NT2/D1 (cell line): ENCODE results near the gene TNS3.
A peak's percentile ranks its signal among the peaks of the same experiment; 100 is the strongest.

Experiments
- DNase-seq: peaks from one replicate; pipeline ENCODE4 v3.0.0-alpha.2; 2011; ENCODE audit warnings: low read depth, low spot score
- H3K27me3 ChIP-seq: 2 replicates; pipeline ENCODE4 v1.6.0; 2011; ENCODE audit warnings: mild to moderate bottlenecking; ENCODE audit not compliant: insufficient read length, insufficient read depth
- H3K36me3 ChIP-seq: 2 replicates; pipeline ENCODE4 v1.6.1; 2011; ENCODE audit warnings: mild to moderate bottlenecking, low read length, mixed read lengths; ENCODE audit not compliant: insufficient read depth, insufficient read length
- H3K4me1 ChIP-seq: 2 replicates; pipeline ENCODE4 v1.5.1; 2011; ENCODE audit not compliant: insufficient read depth, insufficient read length
- H3K4me3 ChIP-seq: 2 replicates; pipeline ENCODE4 v1.5.1; 2011; ENCODE audit warnings: low read depth; ENCODE audit not compliant: insufficient read length
- H3K9ac ChIP-seq: 2 replicates; pipeline ENCODE4 v1.6.0; 2011; ENCODE audit warnings: low read depth; ENCODE audit not compliant: insufficient read length
- H3K9me3 ChIP-seq: 2 replicates; pipeline ENCODE4 v1.5.1; 2011; ENCODE audit warnings: mild to moderate bottlenecking, low read length; ENCODE audit not compliant: insufficient read depth
- SUZ12 ChIP-seq: IDR thresholded peaks from 2 replicates; pipeline ENCODE4 v1.6.1; 2011; ENCODE audit not compliant: insufficient read length, insufficient read depth; ENCODE audit errors: extremely low read depth
- YY1 ChIP-seq: IDR thresholded peaks from 2 replicates; pipeline ENCODE4 v1.6.1; 2011; ENCODE audit not compliant: insufficient read length, insufficient read depth
- ZNF274 ChIP-seq: IDR thresholded peaks from 2 replicates; pipeline ENCODE4 v1.6.1; 2011; ENCODE audit warnings: mild to moderate bottlenecking, low read depth, low read length

Gene TNS3

GRCh38 chr7:47314728-47315607 is 266.9 kb downstream of the TNS3 start:
- peak; percentile 57 for DNase-seq
- TF ChIP-seq ZNF274: no peak
- no peak for TF ChIP-seq SUZ12
- no peak for TF ChIP-seq YY1
- no peaks in the 10 kb centered on the region for H3K9me3 ChIP-seq
- peaks cover 28% of the 10 kb centered on the region for H3K36me3 ChIP-seq
- no peaks in the 10 kb centered on the region for H3K27me3 ChIP-seq
- H3K4me3 ChIP-seq: peak overlapping the region; percentile 15
- H3K9ac ChIP-seq: peak overlapping the region; percentile 38
- peaks cover 23% of the 10 kb centered on the region for H3K4me1 ChIP-seq

GRCh38 chr7:47314248-47314647 is 267.7 kb downstream of the TNS3 start:
- peaks cover 23% of the 10 kb centered on the region for H3K4me1 ChIP-seq
- no peaks in the 10 kb centered on the region for H3K9me3 ChIP-seq
- H3K27me3 ChIP-seq: no peaks in the 10 kb centered on the region
- no peak overlapping the region for H3K4me3 ChIP-seq
- H3K36me3 ChIP-seq: peaks cover 24% of the 10 kb centered on the region
- no peak for TF ChIP-seq SUZ12
- no peak for TF ChIP-seq YY1
- no peak for TF ChIP-seq ZNF274
- peak overlapping the region; percentile 38 for H3K9ac ChIP-seq
- DNase-seq: no peak

- no peak for DNase-seq
- H3K27me3 ChIP-seq: no peaks in the 10 kb centered on the region
- no peak overlapping the region for H3K4me3 ChIP-seq
- H3K36me3 ChIP-seq: peaks cover 20% of the 10 kb centered on the region
- no peak for TF ChIP-seq YY1
- H3K9ac ChIP-seq: no peak overlapping the region
- peaks cover 21% of the 10 kb centered on the region for H3K4me1 ChIP-seq
- H3K9me3 ChIP-seq: no peaks in the 10 kb centered on the region; the same call in 1 of the 2 replicates
These were observed 268.3 kb downstream of the TNS3 start for GRCh38 chr7:47313564-47313963.

- Histone ChIP-seq H3K9ac (no peak overlapping the region), H3K36me3 (peaks cover 16% of the 10 kb centered on the region), H3K4me1 (peaks cover 19% of the 10 kb centered on the region), H3K4me3 (no peak overlapping the region), H3K9me3 (no peaks in the 10 kb centered on the region; the same call in 1 of the 2 replicates), H3K27me3 (no peaks in the 10 kb centered on the region)
- no peak for TF ChIP-seq ZNF274
- TF ChIP-seq YY1: no peak
- TF ChIP-seq SUZ12: no peak
- DNase-seq: no peak
These were observed 270.0 kb downstream of the TNS3 start for GRCh38 chr7:47311891-47312290.

- peaks cover 17% of the 10 kb centered on the region for H3K4me1 ChIP-seq
- H3K4me3 ChIP-seq: no peak overlapping the region
- no peak overlapping the region for H3K9ac ChIP-seq
- H3K9me3 ChIP-seq: no peaks in the 10 kb centered on the region; the same call in 1 of the 2 replicates
- no peak for TF ChIP-seq YY1
- TF ChIP-seq SUZ12: no peak
- TF ChIP-seq ZNF274: no peak
- peaks cover 21% of the 10 kb centered on the region for H3K36me3 ChIP-seq
- H3K27me3 ChIP-seq: no peaks in the 10 kb centered on the region
- no peak for DNase-seq
These were observed 271.9 kb downstream of the TNS3 start for GRCh38 chr7:47310020-47310419.

GRCh38 chr7:47308808-47309207 is 273.1 kb downstream of the TNS3 start:
- H3K9me3 ChIP-seq: no peaks in the 10 kb centered on the region; the same call in 1 of the 2 replicates
- peaks cover 32% of the 10 kb centered on the region for H3K36me3 ChIP-seq
- peaks cover 7% of the 10 kb centered on the region for H3K4me1 ChIP-seq
- TF ChIP-seq YY1: no peak
- no peak for TF ChIP-seq ZNF274
- TF ChIP-seq SUZ12: no peak
- H3K27me3 ChIP-seq: no peaks in the 10 kb centered on the region
- no peak for DNase-seq
- no peak overlapping the region for H3K9ac ChIP-seq
- H3K4me3 ChIP-seq: no peak overlapping the region

GRCh38 chr7:47307311-47307710 is 274.6 kb downstream of the TNS3 start:
- peaks cover 42% of the 10 kb centered on the region for H3K36me3 ChIP-seq
- DNase-seq: no peak
- no peaks in the 10 kb centered on the region for H3K4me1 ChIP-seq
- H3K9me3 ChIP-seq: no peaks in the 10 kb centered on the region; the same call in 1 of the 2 replicates
- no peak overlapping the region for H3K9ac ChIP-seq
- no peaks in the 10 kb centered on the region for H3K27me3 ChIP-seq
- no peak for TF ChIP-seq ZNF274
- no peak for TF ChIP-seq SUZ12
- no peak for TF ChIP-seq YY1
- no peak overlapping the region for H3K4me3 ChIP-seq
